Measurements from ENCODE around the gene CASKIN2. TPM values are rescaled to one million over a fixed set of nuclear protein-coding genes. Genes with fewer than 3 reads are reported as not detected.

CASKIN2 gene
- polyA plus RNA-seq, 2 of the 4 experiments (the other 2 are of a cell fraction): 3.6 to 11.2 TPM

- DNase-seq (ENCODE audit: low read depth in 1 of 2, low spot score in 1 of 2): no peak
- 87% methylated on average over 14 of the region's 15 CpGs for WGBS (ENCODE audit: missing lambda C conversion rate)
- no peak for FAIRE-seq
- no peak overlapping the region for H3K27ac ChIP-seq
- no peak for TF ChIP-seq ZSCAN20 (CRISPR knock-in tag; IDR thresholded peaks at IDR 0.05)
- no peak for TF ChIP-seq SMC3 (IDR thresholded peaks at IDR 0.05)
- no peak for TF ChIP-seq E2F6 (IDR thresholded peaks at IDR 0.05; ENCODE audit: borderline replicate concordance, low read depth)
- no peak for TF ChIP-seq CBX8 (IDR thresholded peaks at IDR 0.05)
- no peak for TF ChIP-seq HOXB13 (CRISPR knock-in tag; IDR thresholded peaks at IDR 0.05; ENCODE audit: low read depth)
- no peak for TF ChIP-seq EHF (CRISPR knock-in tag; IDR thresholded peaks at IDR 0.05)
- no peak for TF ChIP-seq FOXS1 (CRISPR knock-in tag; IDR thresholded peaks at IDR 0.05)
- TF ChIP-seq SREBF2 (IDR thresholded peaks at IDR 0.05): no peak
- ChIA-PET CTCF (interaction anchor here (1.1 to 4.9 kb wide), 3 partner anchors 13 to 20 kb away, joined by 3 to 40 read pairs (median 3); no protein-coding TSS in a partner anchor), POLR2A (no interaction called here)
- no peaks in the 10 kb centered on the region for H3K9me3 ChIP-seq
- no peak overlapping the region for H3K4me3 ChIP-seq
- no peaks in the 10 kb centered on the region for H3K4me1 ChIP-seq
- no peak overlapping the region for H3K4me2 ChIP-seq
- no peak for ATAC-seq
Observed at GRCh38 chr17:75491680-75492079, 23.7 kb downstream of the CASKIN2 start.

DNA sequence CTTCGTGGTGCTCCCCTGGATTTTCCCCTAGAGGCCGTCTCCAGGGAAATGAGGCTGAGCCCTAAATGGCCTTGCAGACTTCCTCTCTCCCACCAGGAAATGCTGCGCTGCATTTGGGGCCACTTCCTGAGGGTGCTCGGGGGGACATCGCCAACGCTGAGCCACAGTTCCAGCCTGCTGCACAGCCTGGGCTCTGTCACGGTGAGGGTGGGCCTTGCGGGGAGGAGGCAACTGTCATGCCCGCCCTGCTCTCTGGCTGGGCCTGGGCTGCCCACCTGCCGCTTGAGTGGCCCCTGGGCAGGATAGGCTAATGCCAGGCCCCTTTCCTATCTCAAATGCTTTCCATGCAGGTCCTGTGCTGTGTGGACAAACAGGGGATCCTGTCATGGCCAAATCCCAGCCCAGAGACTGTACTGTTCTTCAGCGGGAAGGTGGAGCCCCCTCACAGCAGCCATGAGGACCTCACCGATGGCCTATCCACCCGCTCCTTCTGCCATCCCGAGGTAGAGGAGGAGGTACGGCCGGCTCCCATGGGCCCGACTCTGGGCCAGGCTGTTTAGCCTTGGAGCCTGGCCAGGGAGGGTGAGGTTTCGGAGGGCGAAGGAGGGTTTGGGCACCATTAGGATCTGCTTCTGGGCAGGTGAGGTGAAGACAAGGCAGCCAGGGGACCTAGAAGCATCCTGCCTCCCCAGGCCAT, 24.2 kb downstream of the CASKIN2 start:
- POLR2A ChIA-PET: no interaction called here
- WGBS (ENCODE audit: missing lambda C conversion rate): 93% methylated on average over 12 of the region's 19 CpGs

DNA sequence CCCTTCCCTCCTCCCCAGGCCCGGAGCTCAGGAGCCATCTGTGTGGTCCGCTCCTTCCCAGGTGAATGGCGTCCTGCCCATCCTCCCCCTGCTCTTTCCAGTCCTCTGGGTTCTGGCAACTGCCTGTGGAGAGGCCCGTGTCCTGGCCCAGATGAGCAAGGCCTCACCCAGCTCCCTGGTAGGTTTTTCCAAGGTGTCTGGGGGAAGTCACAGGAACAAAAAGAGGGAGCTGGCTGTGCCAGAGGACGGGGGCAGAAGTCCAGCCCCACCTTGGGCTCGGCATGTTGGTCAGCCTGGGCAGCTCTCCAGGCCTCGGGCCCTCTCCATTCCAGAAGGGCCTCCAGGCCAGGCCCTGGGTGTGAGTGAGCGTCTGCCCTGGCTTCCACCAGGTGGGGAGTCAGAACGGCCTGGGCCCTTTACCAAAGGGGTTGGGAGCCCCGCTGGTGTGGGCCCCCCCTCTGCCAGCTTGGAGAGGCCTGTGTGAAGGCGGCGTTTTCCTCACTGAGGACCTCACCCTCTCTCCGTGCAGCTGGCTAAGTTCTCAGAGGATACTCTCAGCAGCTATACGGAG, 25.1 kb downstream of the CASKIN2 start:
- WGBS (ENCODE audit: missing lambda C conversion rate): 81% methylated on average over 13 of the region's 14 CpGs
- TF ChIP-seq ESRRA (IDR thresholded peaks at IDR 0.05; ENCODE audit: borderline replicate concordance, low read length) (no peak), REST (IDR thresholded peaks at IDR 0.05) (no peak), TP53 (CRISPR knock-in tag; IDR thresholded peaks at IDR 0.05) (no peak), EP300 (IDR thresholded peaks at IDR 0.05) (no peak), FOSB (CRISPR knock-in tag; IDR thresholded peaks at IDR 0.05) (no peak), FOXS1 (CRISPR knock-in tag; IDR thresholded peaks at IDR 0.05) (no peak), CTCF (IDR thresholded peaks at IDR 0.05) (no peak), CEBPB (IDR thresholded peaks at IDR 0.05) (no peak), POLR2AphosphoS2 (conservative IDR thresholded peaks at IDR 0.05; ENCODE audit: low read length) (no peak), CBX2 (IDR thresholded peaks at IDR 0.05; ENCODE audit: borderline replicate concordance, low read depth) (no peak), HOXB5 (CRISPR knock-in tag; IDR thresholded peaks at IDR 0.05) (no peak), ELK1 (IDR thresholded peaks at IDR 0.05; ENCODE audit: low read depth, low read length) (no peak), SREBF2 (IDR thresholded peaks at IDR 0.05) (no peak), CHD2 (IDR thresholded peaks at IDR 0.05; ENCODE audit: low read length, partially characterized antibody) (no peak)

More for the DNA sequence above, 24.2 kb downstream of the CASKIN2 start:
- ATAC-seq: no peak
- CTCF ChIA-PET: interaction anchor here (1.0 to 1.8 kb wide), 4 partner anchors 10 to 16 kb away, joined by 3 to 11 read pairs (median 6); no protein-coding TSS in a partner anchor
- no peak overlapping the region for H3K27ac ChIP-seq
- no peak overlapping the region for H3K4me3 ChIP-seq
- DNase-seq (ENCODE audit: low read depth in 1 of 2, low spot score in 1 of 2): no peak
- H3K4me1 ChIP-seq: no peaks in the 10 kb centered on the region
- FAIRE-seq: no peak
- TF ChIP-seq EP300 (IDR thresholded peaks at IDR 0.05): no peak
- TF ChIP-seq CHD4 (IDR thresholded peaks at IDR 0.05; ENCODE audit: borderline replicate concordance): no peak
- no peak for TF ChIP-seq JUN (IDR thresholded peaks at IDR 0.05)
- no peak for TF ChIP-seq POLR2A (IDR thresholded peaks at IDR 0.05; ENCODE audit: low read length)
- no peak for TF ChIP-seq NPAS2 (CRISPR knock-in tag; IDR thresholded peaks at IDR 0.05; ENCODE audit: borderline replicate concordance)
- TF ChIP-seq ATOH8 (CRISPR knock-in tag; IDR thresholded peaks at IDR 0.05; ENCODE audit: low read depth): no peak
- H3K4me2 ChIP-seq: no peak overlapping the region
- no peaks in the 10 kb centered on the region for H3K9me3 ChIP-seq

More for the DNA sequence above, 25.1 kb downstream of the CASKIN2 start:
- ATAC-seq: no peak; a peak in 1 of 6 replicates
- Histone ChIP-seq H3K4me3 (no peak overlapping the region), H3K4me2 (no peak overlapping the region), H3K9me3 (no peaks in the 10 kb centered on the region), H3K4me1 (no peaks in the 10 kb centered on the region), H3K27ac (no peak overlapping the region; a peak in 1 of 6 replicates)
- POLR2A ChIA-PET: no interaction called here
- no peak for DNase-seq (ENCODE audit: low read depth in 1 of 2, low spot score in 1 of 2)
- FAIRE-seq: no peak
- CTCF ChIA-PET: interaction anchor here (0.6 to 1.9 kb wide), 11 partner anchors 9 to 220 kb away, joined by 3 to 11 read pairs (median 3); no protein-coding TSS in a partner anchor

Measured in A549 (cell line).